Body of pancreas (tissue), 4 donors: ENCODE results near the gene CCDC6.

Experiments
- POLR2A ChIP-seq, 3 donors: fragments of 450-650 bp; IDR thresholded peaks; one replicate each; pipeline ENCODE4 v1.6.1; 2016; ENCODE audit warnings: antibody characterized with exemption in 3 of 3, mild to moderate bottlenecking in 2 of 3
- TF ChIP-seq, protein P1 (sequence below), 7 experiments: fragments of 450-650 bp in 4 of 7; fragments of 200-600 bp in 3 of 7; sonication (generic) in 3 of 7; IDR thresholded peaks; one replicate each; pipeline ENCODE4 v1.5.1; 2016 to 2019; ENCODE audit warnings: antibody characterized with exemption in 7 of 7

DNA sequence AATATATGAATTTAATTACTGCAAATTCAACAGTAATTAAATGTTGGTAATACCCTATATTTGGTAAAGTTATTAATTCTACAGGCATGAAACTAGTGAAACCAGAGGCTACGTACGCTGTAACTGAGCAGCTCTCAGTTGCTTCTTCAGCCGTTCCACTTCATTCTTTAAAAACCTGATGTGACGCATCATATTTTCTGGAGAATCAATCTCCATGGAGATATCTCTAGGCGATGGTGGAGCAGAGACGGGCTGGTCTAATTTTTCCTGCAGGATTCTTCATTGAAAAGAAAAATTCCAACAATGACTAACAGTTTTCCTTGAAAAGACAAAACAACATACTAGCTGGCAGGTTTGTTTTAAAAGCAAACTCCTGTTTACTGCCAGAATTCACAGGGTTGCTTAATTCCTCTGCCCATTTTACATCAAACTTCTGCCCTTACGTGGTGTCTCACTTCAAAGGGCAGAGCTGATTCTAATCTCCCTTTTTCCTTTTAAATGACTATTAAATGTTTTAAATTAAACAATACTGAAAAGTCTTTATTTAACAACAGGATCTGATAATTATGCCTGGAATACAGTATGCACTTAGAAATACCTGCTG is 93.7 kb downstream of the CCDC6 start:
- TF ChIP-seq, protein P1, sequence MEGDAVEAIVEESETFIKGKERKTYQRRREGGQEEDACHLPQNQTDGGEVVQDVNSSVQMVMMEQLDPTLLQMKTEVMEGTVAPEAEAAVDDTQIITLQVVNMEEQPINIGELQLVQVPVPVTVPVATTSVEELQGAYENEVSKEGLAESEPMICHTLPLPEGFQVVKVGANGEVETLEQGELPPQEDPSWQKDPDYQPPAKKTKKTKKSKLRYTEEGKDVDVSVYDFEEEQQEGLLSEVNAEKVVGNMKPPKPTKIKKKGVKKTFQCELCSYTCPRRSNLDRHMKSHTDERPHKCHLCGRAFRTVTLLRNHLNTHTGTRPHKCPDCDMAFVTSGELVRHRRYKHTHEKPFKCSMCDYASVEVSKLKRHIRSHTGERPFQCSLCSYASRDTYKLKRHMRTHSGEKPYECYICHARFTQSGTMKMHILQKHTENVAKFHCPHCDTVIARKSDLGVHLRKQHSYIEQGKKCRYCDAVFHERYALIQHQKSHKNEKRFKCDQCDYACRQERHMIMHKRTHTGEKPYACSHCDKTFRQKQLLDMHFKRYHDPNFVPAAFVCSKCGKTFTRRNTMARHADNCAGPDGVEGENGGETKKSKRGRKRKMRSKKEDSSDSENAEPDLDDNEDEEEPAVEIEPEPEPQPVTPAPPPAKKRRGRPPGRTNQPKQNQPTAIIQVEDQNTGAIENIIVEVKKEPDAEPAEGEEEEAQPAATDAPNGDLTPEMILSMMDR (IDR thresholded peaks at IDR 0.05): no peak
- TF ChIP-seq POLR2A (IDR thresholded peaks at IDR 0.05): no peak
